HepG2 (cell line): Measurements from ENCODE around the gene PDCD10. TPM values are rescaled to one million over a fixed set of nuclear protein-coding genes. Genes with fewer than 3 reads are reported as not detected.
A peak's percentile ranks its signal among the peaks of the same experiment; 100 is the strongest.

Experiments
- BRD4 ChIP-seq: sonication (generic); formaldehyde crosslinking; IDR thresholded peaks from 2 replicates; pipeline ENCODE4 v1.4.0; 2020; ENCODE audit warnings: missing genetic modification reagents
- EEA1 ChIP-seq: sonication (generic); formaldehyde crosslinking; IDR thresholded peaks from 2 replicates; pipeline ENCODE4 v1.5.1; 2020; ENCODE audit warnings: mild to moderate bottlenecking, missing genetic modification reagents, borderline replicate concordance
- ELK4 ChIP-seq: sonication (generic); formaldehyde crosslinking; IDR thresholded peaks from 2 replicates; pipeline ENCODE4 v1.9.0; 2021; ENCODE audit warnings: missing genetic modification reagents, borderline replicate concordance
- FOXC1 ChIP-seq: sonication (generic); formaldehyde crosslinking; IDR thresholded peaks from 2 replicates; pipeline ENCODE4 v1.8.0; 2022; ENCODE audit warnings: mild to moderate bottlenecking, missing genetic modification reagents, borderline replicate concordance
- FOXO1 ChIP-seq: sonication (generic); formaldehyde crosslinking; IDR thresholded peaks from 2 replicates; pipeline ENCODE4 v1.4.0; 2020; ENCODE audit warnings: missing genetic modification reagents
- GMEB2 ChIP-seq: IDR thresholded peaks from 2 replicates; pipeline ENCODE4 v1.6.1; 2016; ENCODE audit warnings: missing biosample characterization, missing genetic modification reagents, low read depth
- IKZF1 ChIP-seq: fragments of 450-650 bp; IDR thresholded peaks from 2 replicates; pipeline ENCODE4 v1.7.1; 2016
- KAT8 ChIP-seq: IDR thresholded peaks from 2 replicates; pipeline ENCODE4 v1.6.1; 2016; ENCODE audit warnings: missing genetic modification reagents, missing compliant biosample characterization
- KLF16 ChIP-seq, 2 experiments: sonication (generic) in 1 of 2; formaldehyde crosslinking in 1 of 2; IDR thresholded peaks; 2 replicates each; pipeline versions ENCODE4 v1.6.1 to v1.8.0; 2016 to 2023; ENCODE audit warnings: missing genetic modification reagents in 2 of 2, missing compliant biosample characterization in 1 of 2
- KLF9 ChIP-seq: IDR thresholded peaks from 2 replicates; pipeline ENCODE4 v1.6.1; 2016; ENCODE audit warnings: low read depth
- MATR3 ChIP-seq: sonication (generic); formaldehyde crosslinking; IDR thresholded peaks from 2 replicates; pipeline ENCODE4 v1.4.0; 2020; ENCODE audit warnings: missing genetic modification reagents
- NR2F2 ChIP-seq: IDR thresholded peaks from 2 replicates; pipeline ENCODE4 v1.6.1; 2012; ENCODE audit warnings: low read depth, inconsistent platforms, borderline replicate concordance
- NR2F6 ChIP-seq, 2 experiments: IDR thresholded peaks; 2 replicates each; pipeline ENCODE4 v1.6.1; 2016; ENCODE audit warnings: antibody characterized with exemption in 1 of 2, mild to moderate bottlenecking in 1 of 2
- RFX5 ChIP-seq: IDR thresholded peaks from 2 replicates; pipeline ENCODE4 v1.6.1; 2011; ENCODE audit warnings: low read depth, low read length, improper control_type of control experiment
- ZBTB20 ChIP-seq: sonication (generic); formaldehyde crosslinking; IDR thresholded peaks from 2 replicates; pipeline ENCODE4 v1.8.1; 2023; ENCODE audit warnings: missing genetic modification reagents, low read depth, mild to moderate bottlenecking, borderline replicate concordance
- ZBTB38 ChIP-seq: sonication (generic); formaldehyde crosslinking; IDR thresholded peaks from 2 replicates; pipeline ENCODE4 v1.5.1; 2020; ENCODE audit warnings: mild to moderate bottlenecking, missing genetic modification reagents
- ZC3H13 ChIP-seq: sonication (generic); formaldehyde crosslinking; IDR thresholded peaks from 2 replicates; pipeline ENCODE4 v1.8.1; 2023; ENCODE audit warnings: mild to moderate bottlenecking, missing genetic modification reagents, moderate library complexity
- ZMYM3 ChIP-seq: sonication (generic); formaldehyde crosslinking; IDR thresholded peaks from 2 replicates; pipeline ENCODE4 v1.5.1; 2020; ENCODE audit warnings: mild to moderate bottlenecking, missing genetic modification reagents
- ZNF17 ChIP-seq: sonication (generic); formaldehyde crosslinking; IDR thresholded peaks from 2 replicates; pipeline ENCODE4 v1.5.0; 2020; ENCODE audit warnings: mild to moderate bottlenecking, missing genetic modification reagents
- ZNF3 ChIP-seq: IDR thresholded peaks from 2 replicates; pipeline ENCODE4 v1.7.0; 2017; ENCODE audit warnings: inconsistent platforms
- ZNF354B ChIP-seq: sonication (generic); formaldehyde crosslinking; IDR thresholded peaks from 2 replicates; pipeline ENCODE4 v1.8.0; 2022; ENCODE audit warnings: mild to moderate bottlenecking, missing genetic modification reagents
- ZNF556 ChIP-seq: sonication (generic); formaldehyde crosslinking; IDR thresholded peaks from 2 replicates; pipeline ENCODE4 v1.4.0; 2020; ENCODE audit warnings: mild to moderate bottlenecking, missing genetic modification reagents, borderline replicate concordance
- ZNF557 ChIP-seq: sonication (generic); formaldehyde crosslinking; IDR thresholded peaks from 2 replicates; pipeline ENCODE4 v1.4.0; 2020; ENCODE audit warnings: missing genetic modification reagents
- ZNF577 ChIP-seq: sonication (generic); formaldehyde crosslinking; IDR thresholded peaks from 2 replicates; pipeline ENCODE4 v1.4.0; 2020; ENCODE audit warnings: mild to moderate bottlenecking, low read depth, missing genetic modification reagents, borderline replicate concordance
- ZNF7 ChIP-seq: IDR thresholded peaks from 2 replicates; pipeline ENCODE4 v1.6.1; 2016; ENCODE audit warnings: missing biosample characterization, missing genetic modification reagents
- ZNF770 ChIP-seq: sonication (generic); formaldehyde crosslinking; IDR thresholded peaks from 2 replicates; pipeline ENCODE4 v1.5.0; 2020; ENCODE audit warnings: mild to moderate bottlenecking, missing genetic modification reagents
- ZNF883 ChIP-seq: sonication (generic); formaldehyde crosslinking; IDR thresholded peaks from 2 replicates; pipeline ENCODE4 v1.5.1; 2020; ENCODE audit warnings: mild to moderate bottlenecking, missing genetic modification reagents; ENCODE audit errors: not compliant biosample characterization
- polyA plus RNA-seq, 8 experiments: library from polyadenylated mRNA; depleted of rRNA in 3 of 8; stranded (reverse) in 7 of 8; unstranded in 1 of 8; fragments of >200 nt; fragmentation: Illumina TruSeq in 4 of 8; extraction: Trizol in 4 of 8; gene quantifications; 2 replicates each; pipeline versions ENCODE4 v1.2.1 to v1.2.3, GENCODE V29; 2011 to 2016; ENCODE audit warnings: low read depth in 4 of 8, missing spikeins in 1 of 8, mixed read lengths in 1 of 8; ENCODE audit not compliant: insufficient read depth in 1 of 8
- total RNA-seq, 5 experiments: library from RNA; depleted of rRNA; stranded (reverse); fragments of >200 nt; fragmentation: Illumina TruSeq; extraction: Trizol; gene quantifications; 2 replicates each; pipeline ENCODE4 v1.2.3, GENCODE V29; 2016; ENCODE audit warnings: low read depth in 1 of 5

Gene PDCD10
- total and polyA plus RNA-seq, 2 of the 13 experiments (the other 11 are each of a cell fraction or from before 2014, with no cell fraction given) = 48.5 to 53.9 TPM

- TF ChIP-seq KLF9 = no peak
- TF ChIP-seq ZNF17 = no peak
- TF ChIP-seq ZC3H13 (CRISPR knock-in tag) = 0 out of 2 replicates have a peak, but pooled peaks have one; percentile 36
- TF ChIP-seq KLF16 (CRISPR knock-in tag; IDR thresholded peaks at IDR 0.05) = no peak; a peak in 1 of 4 replicates
- TF ChIP-seq ELK4 (CRISPR knock-in tag) = no peak
- TF ChIP-seq ZNF3 (CRISPR knock-in tag) = no peak
- TF ChIP-seq BRD4 (CRISPR knock-in tag) = 0 out of 2 replicates have a peak, but pooled peaks have one; percentile 61
- no peak for TF ChIP-seq ZNF557
- 0 out of 2 replicates have a peak, but pooled peaks have one; percentile 18 for TF ChIP-seq ZNF770
- peak; percentile 50; the same call in 1 of the 2 replicates for TF ChIP-seq ZNF556
- no peak for TF ChIP-seq IKZF1
- TF ChIP-seq NR2F2 = no peak
- TF ChIP-seq ZNF7 (CRISPR knock-in tag) = no peak
- 0 out of 2 replicates have a peak, but pooled peaks have one; percentile 14 for TF ChIP-seq ZMYM3 (CRISPR knock-in tag)
- TF ChIP-seq ZNF577 (CRISPR knock-in tag) = no peak
- peak; percentile 82 for TF ChIP-seq ZNF883 (CRISPR knock-in tag)
- TF ChIP-seq ZBTB38 = no peak; the same call in 1 of the 2 replicates
- no peak for TF ChIP-seq FOXC1 (CRISPR knock-in tag)
- peak; percentile 93; the same call in 1 of the 2 replicates for TF ChIP-seq ZNF354B
- TF ChIP-seq RFX5 = no peak
- no peak for TF ChIP-seq EEA1 (CRISPR knock-in tag)
- TF ChIP-seq KAT8 (CRISPR knock-in tag) = peak; percentile 36; the same call in 1 of the 2 replicates
- no peak for TF ChIP-seq ZBTB20 (CRISPR knock-in tag)
- no peak for TF ChIP-seq GMEB2 (CRISPR knock-in tag)
- no peak for TF ChIP-seq MATR3
- no peak for TF ChIP-seq NR2F6 (IDR thresholded peaks at IDR 0.05)
- TF ChIP-seq NR2F6 (CRISPR knock-in tag; IDR thresholded peaks at IDR 0.05) = peak; percentile 17; the same call in 1 of the 2 replicates
- TF ChIP-seq FOXO1 = no peak
Observed at GRCh38 chr3:167735233-167736138, 794 bp upstream of the PDCD10 start, which contains the start of gene SERPINI1 (continued).
